CD4-positive, CD25-positive, alpha-beta regulatory T cell (primary cell): ENCODE results near the gene STPG4. TPM values are rescaled to one million over a fixed set of nuclear protein-coding genes. Genes with fewer than 3 reads are reported as not detected.

ENCODE experiments used
- ATAC-seq, 2 donors: fragments of 150-1000 bp; cut with Tn5 transposase; one replicate each; pipeline ENCODE4 v1.10.0; 2021; ENCODE audit warnings: low read depth in 2 of 2, moderate number of reproducible peaks in 2 of 2, moderate library complexity in 1 of 2
- DNase-seq, 3 donors: peaks; one replicate each; pipeline versions ENCODE4 v3.0.0 to v3.0.0-alpha.2; 2012 to 2022; ENCODE audit warnings: mixed read lengths in 1 of 3
- H3K27ac ChIP-seq: one replicate; pipeline ENCODE4 v1.7.0; 2013; ENCODE audit warnings: mild to moderate bottlenecking, low read length; ENCODE audit not compliant: insufficient read depth, poor library complexity, severe bottlenecking
- H3K27me3 ChIP-seq: one replicate; pipeline ENCODE4 v1.7.0; 2013; ENCODE audit warnings: low read length; ENCODE audit not compliant: control insufficient read depth, insufficient read depth
- H3K36me3 ChIP-seq: one replicate; pipeline ENCODE4 v1.7.0; 2013; ENCODE audit warnings: mild to moderate bottlenecking, low read length, moderate library complexity; ENCODE audit not compliant: control insufficient read depth, insufficient read depth
- H3K4me1 ChIP-seq: 2 replicates; pipeline ENCODE4 v1.7.0; 2013; ENCODE audit warnings: mild to moderate bottlenecking, low read length; ENCODE audit not compliant: insufficient read depth, control insufficient read depth, poor library complexity, severe bottlenecking
- H3K4me3 ChIP-seq: one replicate; pipeline ENCODE4 v1.7.0; 2013; ENCODE audit warnings: low read depth, mild to moderate bottlenecking, low read length, moderate library complexity
- H3K9me3 ChIP-seq, 2 experiments: 1 replicate in 1 of 2; 2 replicates in 1 of 2; pipeline ENCODE4 v1.7.0; 2013; ENCODE audit warnings: low read length in 2 of 2, mild to moderate bottlenecking in 1 of 2, moderate library complexity in 1 of 2; ENCODE audit not compliant: control insufficient read depth in 2 of 2
- H3K27ac Mint-ChIP-seq, 3 donors: one replicate each; pipeline ENCODE4 v1.8.0; 2020 to 2022; ENCODE audit warnings: mild to moderate bottlenecking in 3 of 3, mixed read lengths in 3 of 3, moderate library complexity in 2 of 3
- H3K27me3 Mint-ChIP-seq: one replicate; pipeline ENCODE4 v1.8.0; 2022; ENCODE audit warnings: mild to moderate bottlenecking, mixed read lengths
- H3K36me3 Mint-ChIP-seq: one replicate; pipeline ENCODE4 v1.8.0; 2020; ENCODE audit warnings: mixed read lengths
- H3K4me1 Mint-ChIP-seq, 4 donors: one replicate each; pipeline ENCODE4 v1.8.0; 2020 to 2022; ENCODE audit warnings: mixed read lengths in 4 of 4, mild to moderate bottlenecking in 1 of 4
- H3K4me3 Mint-ChIP-seq, 4 donors: one replicate each; pipeline ENCODE4 v1.8.0; 2020 to 2022; ENCODE audit warnings: mild to moderate bottlenecking in 4 of 4, mixed read lengths in 4 of 4, moderate library complexity in 3 of 4
- H3K9me3 Mint-ChIP-seq, 7 donors: one replicate each; pipeline ENCODE4 v1.8.0; 2020 to 2022; ENCODE audit warnings: mixed read lengths in 7 of 7, mild to moderate bottlenecking in 3 of 7, moderate library complexity in 2 of 7
- polyA plus RNA-seq, 4 donors: library from polyadenylated mRNA; unstranded; fragments of 300-500 nt; fragmentation: Illumina TruSeq; gene quantifications; one replicate each; pipeline ENCODE4 v1.2.3, GENCODE V29; 2021
- total RNA-seq: library from RNA; stranded (reverse); gene quantifications from one replicate; pipeline ENCODE4 v1.2.3, GENCODE V29; 2022

STPG4 gene
- total and polyA plus RNA-seq, 5 donors from 2014 or later, result 0.32 TPM; not detected in 4

- no peak for DNase-seq
- Histone ChIP-seq H3K36me3 (no peaks in the 10 kb centered on the region), H3K4me3 (no peak overlapping the region), H3K4me1 (peaks cover 4% of the 10 kb centered on the region), H3K9me3 (no peaks in the 10 kb centered on the region), H3K27me3 (peaks cover 2% of the 10 kb centered on the region), H3K27ac (no peak overlapping the region)
- Mint-ChIP-seq H3K4me3 (peak overlapping the region in 1 of 4 donors; percentile 15), H3K27ac (no peak overlapping the region), H3K9me3 (no peaks in the 10 kb centered on the region), H3K4me1 (peaks cover 9 to 14% (median 11%) of the 10 kb centered on the region in 4 donors), H3K27me3 (peaks cover 36% of the 10 kb centered on the region), H3K36me3 (peaks cover 4% of the 10 kb centered on the region)
- no peak for ATAC-seq
These were observed 26.1 kb upstream of the STPG4 start for GRCh38 chr2:47181176-47181575.

DNA sequence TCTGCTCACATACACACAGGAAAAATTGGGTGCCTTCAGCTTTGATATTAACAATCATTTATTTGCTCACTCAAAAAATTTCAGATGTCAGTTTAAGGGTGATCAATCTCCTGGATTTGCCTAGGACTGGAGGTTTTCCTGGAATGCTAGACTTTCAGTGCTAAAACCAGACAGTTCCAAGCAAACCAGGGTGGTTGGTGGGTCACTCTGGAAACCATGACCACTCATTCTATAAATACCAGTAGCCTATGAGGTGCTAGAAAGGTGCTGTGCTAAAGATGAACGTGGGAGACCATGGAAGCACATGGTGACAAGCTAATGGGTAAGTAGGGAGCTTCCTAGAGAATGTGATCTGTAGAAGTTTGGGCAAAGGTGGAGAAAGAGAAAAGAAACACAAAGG lies 25.4 kb upstream of the STPG4 start:
- H3K27me3 ChIP-seq, result no peaks in the 10 kb centered on the region
- Mint-ChIP-seq H3K27ac (no peak overlapping the region), H3K36me3 (peaks cover 6% of the 10 kb centered on the region), H3K27me3 (peaks cover 35% of the 10 kb centered on the region), H3K4me1 (peaks cover 9 to 16% (median 11%) of the 10 kb centered on the region in 4 donors), H3K4me3 (peak overlapping the region in 1 of 4 donors; percentile 15), H3K9me3 (no peaks in the 10 kb centered on the region)
- DNase-seq, result no peak
- peaks cover 4% of the 10 kb centered on the region for H3K4me1 ChIP-seq
- ATAC-seq, result no peak
- no peak overlapping the region for H3K27ac ChIP-seq
- H3K4me3 ChIP-seq, result no peak overlapping the region
- H3K9me3 ChIP-seq, result no peaks in the 10 kb centered on the region
- no peaks in the 10 kb centered on the region for H3K36me3 ChIP-seq

GRCh38 chr2:47179388-47179787 lies 24.3 kb upstream of the STPG4 start:
- Histone ChIP-seq H3K27me3 (no peaks in the 10 kb centered on the region), H3K4me1 (peaks cover 12% of the 10 kb centered on the region), H3K27ac (no peak overlapping the region), H3K36me3 (no peaks in the 10 kb centered on the region), H3K9me3 (no peaks in the 10 kb centered on the region), H3K4me3 (no peak overlapping the region)
- Mint-ChIP-seq H3K4me3 (peak overlapping the region in 2 of 4 donors; percentile 6 to 12), H3K9me3 (no peaks in the 10 kb centered on the region), H3K36me3 (peaks cover 6% of the 10 kb centered on the region), H3K27ac (peak overlapping the region in 1 of 3 donors; percentile 56), H3K27me3 (peaks cover 37% of the 10 kb centered on the region), H3K4me1 (peaks cover 14 to 27% (median 19%) of the 10 kb centered on the region in 4 donors)
- DNase-seq (no peak), ATAC-seq (no peak)

DNA sequence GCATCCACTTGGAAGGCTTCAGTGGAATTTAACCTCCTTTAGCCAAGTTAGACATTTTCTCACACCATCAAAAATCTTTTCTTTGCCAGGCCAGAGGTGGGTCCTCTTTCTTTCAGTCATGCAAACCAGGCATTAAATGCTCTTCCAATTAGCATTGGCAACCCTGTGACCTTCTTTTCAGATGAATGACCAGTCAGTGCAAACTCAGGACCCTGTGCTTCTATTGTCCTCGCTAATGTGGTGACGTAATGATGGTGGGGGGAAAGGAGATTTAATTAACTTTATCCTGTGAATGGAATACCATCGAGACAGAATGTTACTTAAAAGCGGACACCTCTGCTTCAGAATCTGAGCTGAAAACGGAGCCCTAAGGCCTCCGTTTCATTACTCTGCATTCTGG lies 23.2 kb upstream of the STPG4 start:
- Mint-ChIP-seq H3K27me3 (peaks cover 31% of the 10 kb centered on the region), H3K4me3 (no peak overlapping the region), H3K4me1 (peaks cover 18 to 37% (median 29%) of the 10 kb centered on the region in 4 donors), H3K36me3 (peaks cover 7% of the 10 kb centered on the region), H3K9me3 (no peaks in the 10 kb centered on the region), H3K27ac (peak overlapping the region in 2 of 3 donors; percentile 75 to 100)
- ATAC-seq (no peak), DNase-seq (no peak)
- Histone ChIP-seq H3K27ac (peak overlapping the region; percentile 100), H3K36me3 (no peaks in the 10 kb centered on the region), H3K4me3 (no peak overlapping the region), H3K9me3 (no peaks in the 10 kb centered on the region), H3K27me3 (no peaks in the 10 kb centered on the region), H3K4me1 (peaks cover 22% of the 10 kb centered on the region)

- ATAC-seq, result no peak
- no peak for DNase-seq
- H3K36me3 ChIP-seq, result peaks cover 2% of the 10 kb centered on the region
- Mint-ChIP-seq H3K36me3 (peaks cover 10% of the 10 kb centered on the region), H3K4me1 (peaks cover 21 to 49% (median 39%) of the 10 kb centered on the region in 4 donors), H3K27ac (peak overlapping the region; percentile 98 to 100 (median 100)), H3K4me3 (peak overlapping the region; percentile 96 to 99 (median 98)), H3K27me3 (peaks cover 26% of the 10 kb centered on the region), H3K9me3 (no peaks in the 10 kb centered on the region)
- peaks cover 34% of the 10 kb centered on the region for H3K4me1 ChIP-seq
- H3K27me3 ChIP-seq, result no peaks in the 10 kb centered on the region
- H3K27ac ChIP-seq, result peak overlapping the region; percentile 100
- no peaks in the 10 kb centered on the region for H3K9me3 ChIP-seq
- H3K4me3 ChIP-seq, result peak overlapping the region; percentile 87
These were observed 22.0 kb upstream of the STPG4 start for GRCh38 chr2:47177043-47177565.

DNA sequence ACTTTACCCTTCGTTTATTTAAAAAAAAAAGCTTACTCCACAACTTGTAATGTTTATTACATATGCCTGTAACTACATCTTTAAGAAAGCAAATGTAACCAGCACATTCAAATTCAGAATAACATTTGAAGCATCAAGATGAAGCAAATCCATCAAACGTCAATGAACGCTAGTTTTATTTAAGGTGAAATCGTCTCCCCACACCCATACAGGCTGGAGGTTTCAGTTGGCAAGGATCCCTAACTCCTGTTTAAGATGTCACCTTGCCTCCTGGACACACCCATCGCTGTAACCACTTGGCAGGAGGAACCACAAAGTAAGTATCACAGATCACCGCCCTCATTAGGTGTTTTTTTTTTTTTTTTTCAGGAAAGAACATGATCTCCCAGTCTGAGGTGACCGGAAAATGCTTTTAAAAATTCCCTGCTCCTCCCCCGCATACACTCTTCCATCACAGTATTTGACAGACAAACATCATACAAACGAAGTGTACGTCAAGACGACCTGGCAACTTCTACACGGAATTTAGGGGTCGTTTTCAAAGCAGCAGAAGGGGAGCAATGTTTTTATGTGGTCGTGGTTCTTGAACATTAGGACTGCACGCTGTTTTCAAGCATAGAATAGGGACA lies 19.7 kb upstream of the STPG4 start:
- Mint-ChIP-seq H3K36me3 (peaks cover 15% of the 10 kb centered on the region), H3K4me3 (peak overlapping the region; percentile 97 to 99 (median 98)), H3K4me1 (peaks cover 30 to 71% (median 58%) of the 10 kb centered on the region in 4 donors), H3K27ac (peak overlapping the region; percentile 94 to 100 (median 98)), H3K27me3 (peaks cover 26% of the 10 kb centered on the region), H3K9me3 (no peaks in the 10 kb centered on the region)
- Histone ChIP-seq H3K27ac (peak overlapping the region; percentile 100), H3K27me3 (no peaks in the 10 kb centered on the region), H3K4me1 (peaks cover 55% of the 10 kb centered on the region), H3K4me3 (peak overlapping the region; percentile 98), H3K9me3 (no peaks in the 10 kb centered on the region), H3K36me3 (peaks cover 9% of the 10 kb centered on the region)
- DNase-seq (peak; percentile 28 to 56 (median 31)), ATAC-seq (no peak)

- Histone ChIP-seq H3K9me3 (no peaks in the 10 kb centered on the region), H3K4me1 (peaks cover 55% of the 10 kb centered on the region), H3K4me3 (peak overlapping the region; percentile 98), H3K36me3 (peaks cover 16% of the 10 kb centered on the region), H3K27ac (peak overlapping the region; percentile 100), H3K27me3 (no peaks in the 10 kb centered on the region)
- peaks cover 20% of the 10 kb centered on the region for H3K36me3 Mint-ChIP-seq
- DNase-seq (no peak), ATAC-seq (no peak)
- H3K27me3 Mint-ChIP-seq, result peaks cover 26% of the 10 kb centered on the region
- no peaks in the 10 kb centered on the region for H3K9me3 Mint-ChIP-seq
- peak overlapping the region; percentile 97 to 99 (median 98) for H3K4me3 Mint-ChIP-seq
- H3K4me1 Mint-ChIP-seq, result peaks cover 33 to 77% (median 63%) of the 10 kb centered on the region in 4 donors
- peak overlapping the region; percentile 94 to 100 (median 98) for H3K27ac Mint-ChIP-seq
These were observed 19.1 kb upstream of the STPG4 start for GRCh38 chr2:47173986-47174732.
